DND-41 (cell line): ENCODE results near the gene SCUBE1.

ENCODE experiments used
- ATAC-seq: fragments of 200-7000 bp; cut with Tn5 transposase; 3 replicates; pipeline ENCODE4 v1.9.1; 2021; ENCODE audit warnings: low read depth; ENCODE audit not compliant: insufficient read depth
- DNase-seq: peaks from one replicate; pipeline ENCODE4 v3.0.0-alpha.2; 2020
- H2AFZ ChIP-seq: 2 replicates; pipeline ENCODE4 v1.6.0; 2012; ENCODE audit warnings: low read depth, low read length
- H3K27ac ChIP-seq: 2 replicates; pipeline ENCODE4 v1.5.1; 2012; ENCODE audit warnings: low read length, inconsistent platforms
- H3K27me3 ChIP-seq: fragments of 200-600 bp; sonication (generic); 2 replicates; pipeline ENCODE4 v1.6.0; 2012; ENCODE audit warnings: low read length, mild to moderate bottlenecking, inconsistent platforms; ENCODE audit not compliant: insufficient read depth, poor library complexity
- H3K36me3 ChIP-seq: 2 replicates; pipeline ENCODE4 v1.5.1; 2012; ENCODE audit warnings: low read length, inconsistent platforms; ENCODE audit not compliant: insufficient read depth
- H3K4me1 ChIP-seq: 2 replicates; pipeline ENCODE4 v1.5.1; 2012; ENCODE audit warnings: mild to moderate bottlenecking, low read length; ENCODE audit not compliant: insufficient read depth
- H3K4me2 ChIP-seq: 2 replicates; pipeline ENCODE4 v1.6.0; 2012; ENCODE audit warnings: mild to moderate bottlenecking, moderate library complexity, low read length, inconsistent platforms; ENCODE audit not compliant: insufficient read depth
- H3K4me3 ChIP-seq, 2 experiments: fragments of 200-600 bp in 1 of 2; shearing (Covaris generic) in 1 of 2; 2 replicates each; pipeline ENCODE4 v1.5.1; 2012 to 2016; ENCODE audit warnings: inconsistent platforms in 2 of 2, low read length in 2 of 2, mild to moderate bottlenecking in 2 of 2, low read depth in 1 of 2, moderate library complexity in 1 of 2
- H3K79me2 ChIP-seq: 2 replicates; pipeline ENCODE4 v1.6.0; 2012; ENCODE audit warnings: low read length, inconsistent platforms; ENCODE audit not compliant: insufficient read depth
- H3K9ac ChIP-seq: 2 replicates; pipeline ENCODE4 v1.6.0; 2012; ENCODE audit warnings: low read depth, mild to moderate bottlenecking, inconsistent platforms, low read length, moderate library complexity
- H3K9me3 ChIP-seq: 2 replicates; pipeline ENCODE4 v1.5.1; 2012; ENCODE audit warnings: low read length, moderate library complexity, mild to moderate bottlenecking, inconsistent platforms; ENCODE audit not compliant: insufficient read depth, severe bottlenecking
- H4K20me1 ChIP-seq: 2 replicates; pipeline ENCODE4 v1.6.0; 2012; ENCODE audit warnings: low read length; ENCODE audit not compliant: insufficient read depth
- CTCF ChIP-seq: IDR thresholded peaks from 2 replicates; pipeline ENCODE4 v1.5.1; 2012; ENCODE audit warnings: borderline replicate concordance, low read length, moderate library complexity, mild to moderate bottlenecking; ENCODE audit not compliant: poor library complexity, severe bottlenecking; ENCODE audit errors: extremely low read depth
- EZH2 ChIP-seq: IDR thresholded peaks from 3 replicates; pipeline ENCODE4 v1.6.1; 2012; ENCODE audit warnings: borderline replicate concordance, low read depth, mild to moderate bottlenecking, moderate library complexity, low read length, inconsistent platforms; ENCODE audit not compliant: severe bottlenecking

The SCUBE1 gene

GRCh38 chr22:43277987-43278601 is 65.1 kb downstream of the SCUBE1 start:
- DNase-seq: no peak
- no peaks in the 10 kb centered on the region for H3K27me3 ChIP-seq
- no peak for ATAC-seq
- no peaks in the 10 kb centered on the region for H3K9me3 ChIP-seq
- no peaks in the 10 kb centered on the region for H3K36me3 ChIP-seq
- TF ChIP-seq EZH2: no peak
- TF ChIP-seq CTCF: no peak
- no peak overlapping the region for H2AFZ ChIP-seq
- H3K79me2 ChIP-seq: no peaks in the 10 kb centered on the region
- H3K4me2 ChIP-seq: no peak overlapping the region
- no peak overlapping the region for H3K4me3 ChIP-seq
- no peak overlapping the region for H3K27ac ChIP-seq
- H3K9ac ChIP-seq: no peak overlapping the region
- no peaks in the 10 kb centered on the region for H3K4me1 ChIP-seq
- H4K20me1 ChIP-seq: peaks cover 9% of the 10 kb centered on the region; the same call in 1 of the 2 replicates

GRCh38 chr22:43277091-43277490 is 66.1 kb downstream of the SCUBE1 start:
- Histone ChIP-seq H4K20me1 (peaks cover 9% of the 10 kb centered on the region; the same call in 1 of the 2 replicates), H3K9ac (no peak overlapping the region), H3K36me3 (no peaks in the 10 kb centered on the region), H3K27ac (no peak overlapping the region), H2AFZ (no peak overlapping the region), H3K79me2 (no peaks in the 10 kb centered on the region), H3K4me2 (no peak overlapping the region), H3K4me3 (no peak overlapping the region), H3K9me3 (no peaks in the 10 kb centered on the region), H3K27me3 (no peaks in the 10 kb centered on the region), H3K4me1 (no peaks in the 10 kb centered on the region)
- DNase-seq (no peak), ATAC-seq (no peak)
- TF ChIP-seq EZH2: no peak
- no peak for TF ChIP-seq CTCF

- no peaks in the 10 kb centered on the region for H3K4me1 ChIP-seq
Measured at GRCh38 chr22:43276321-43276720, 66.9 kb downstream of the SCUBE1 start.

More at GRCh38 chr22:43276321-43276720, 66.9 kb downstream of the SCUBE1 start:
- Histone ChIP-seq H3K4me3 (no peak overlapping the region), H3K36me3 (no peaks in the 10 kb centered on the region), H3K79me2 (no peaks in the 10 kb centered on the region), H3K9me3 (no peaks in the 10 kb centered on the region), H3K27me3 (no peaks in the 10 kb centered on the region), H4K20me1 (peaks cover 4% of the 10 kb centered on the region; the same call in 1 of the 2 replicates), H3K4me2 (no peak overlapping the region), H2AFZ (no peak overlapping the region), H3K9ac (no peak overlapping the region), H3K27ac (no peak overlapping the region)
- ATAC-seq (no peak), DNase-seq (no peak)
- TF ChIP-seq CTCF (no peak), EZH2 (no peak)
